Activated T-cell treated with anti-CD3 and anti-CD28 coated beads, Interleukin-2, amount 50 U/mL, for 24 hours (primary cell): ENCODE results near the gene CACNG7.
A peak's percentile ranks its signal among the peaks of the same experiment; 100 is the strongest.

Experiments used
- DNase-seq: peaks from one replicate; pipeline ENCODE4 v3.0.0-alpha.2; 2020
- H3K27ac Mint-ChIP-seq: 2 replicates; pipeline ENCODE4 v1.8.0; 2020; ENCODE audit warnings: mild to moderate bottlenecking, mixed read lengths
- H3K27me3 Mint-ChIP-seq: 2 replicates; pipeline ENCODE4 v1.8.0; 2020; ENCODE audit warnings: mixed read lengths
- H3K36me3 Mint-ChIP-seq: 2 replicates; pipeline ENCODE4 v1.8.0; 2020; ENCODE audit warnings: low read depth, mixed read lengths
- H3K4me1 Mint-ChIP-seq: 2 replicates; pipeline ENCODE4 v1.8.0; 2020; ENCODE audit warnings: low read depth, mixed read lengths
- H3K4me3 Mint-ChIP-seq: 2 replicates; pipeline ENCODE4 v1.8.0; 2020; ENCODE audit warnings: mild to moderate bottlenecking, moderate library complexity, mixed read lengths
- H3K9me3 Mint-ChIP-seq: 2 replicates; pipeline ENCODE4 v1.8.0; 2020; ENCODE audit warnings: mixed read lengths

Gene CACNG7

GRCh38 chr19:53907193-53907581 lies 1.9 kb upstream of the CACNG7 start:
- Mint-ChIP-seq H3K4me1 (peaks cover 19% of the 10 kb centered on the region), H3K9me3 (no peaks in the 10 kb centered on the region), H3K27ac (no peak overlapping the region), H3K4me3 (no peak overlapping the region), H3K27me3 (peaks cover 86% of the 10 kb centered on the region), H3K36me3 (no peaks in the 10 kb centered on the region)
- DNase-seq, result no peak

- Mint-ChIP-seq H3K9me3 (no peaks in the 10 kb centered on the region), H3K27me3 (peaks cover 88% of the 10 kb centered on the region), H3K4me3 (no peak overlapping the region), H3K27ac (no peak overlapping the region), H3K4me1 (peaks cover 19% of the 10 kb centered on the region), H3K36me3 (no peaks in the 10 kb centered on the region)
- no peak for DNase-seq
These were observed 1.4 kb upstream of the CACNG7 start for GRCh38 chr19:53907690-53908089.

GRCh38 chr19:53908106-53908934 lies 758 bp upstream of the CACNG7 start:
- DNase-seq, result peak; percentile 73
- no peak overlapping the region for H3K27ac Mint-ChIP-seq
- peaks cover 87% of the 10 kb centered on the region for H3K27me3 Mint-ChIP-seq
- no peaks in the 10 kb centered on the region for H3K36me3 Mint-ChIP-seq
- no peaks in the 10 kb centered on the region for H3K9me3 Mint-ChIP-seq
- H3K4me3 Mint-ChIP-seq, result peak overlapping the region; percentile 5
- peaks cover 19% of the 10 kb centered on the region for H3K4me1 Mint-ChIP-seq

- DNase-seq, result no peak
- Mint-ChIP-seq H3K9me3 (no peaks in the 10 kb centered on the region), H3K4me1 (peaks cover 19% of the 10 kb centered on the region), H3K27me3 (peaks cover 87% of the 10 kb centered on the region), H3K27ac (no peak overlapping the region), H3K36me3 (no peaks in the 10 kb centered on the region), H3K4me3 (no peak overlapping the region)
These were observed 542 bp downstream of the CACNG7 start for GRCh38 chr19:53909471-53910169.

- peaks cover 88% of the 10 kb centered on the region for H3K27me3 Mint-ChIP-seq
- H3K9me3 Mint-ChIP-seq, result peaks cover 2% of the 10 kb centered on the region
- no peaks in the 10 kb centered on the region for H3K36me3 Mint-ChIP-seq
- no peak overlapping the region for H3K4me3 Mint-ChIP-seq
- no peak overlapping the region for H3K27ac Mint-ChIP-seq
- no peak for DNase-seq
- H3K4me1 Mint-ChIP-seq, result peaks cover 19% of the 10 kb centered on the region
These were observed 1.1 kb downstream of the CACNG7 start for GRCh38 chr19:53910170-53910518.

GRCh38 chr19:53912653-53913052 lies 3.6 kb downstream of the CACNG7 start:
- Mint-ChIP-seq H3K9me3 (peaks cover 2% of the 10 kb centered on the region), H3K4me1 (peaks cover 11% of the 10 kb centered on the region), H3K27me3 (peaks cover 75% of the 10 kb centered on the region), H3K36me3 (no peaks in the 10 kb centered on the region), H3K27ac (no peak overlapping the region), H3K4me3 (no peak overlapping the region)
- DNase-seq, result no peak

GRCh38 chr19:53915000-53915399 lies 5.9 kb downstream of the CACNG7 start:
- Mint-ChIP-seq H3K27ac (no peak overlapping the region), H3K9me3 (peaks cover 2% of the 10 kb centered on the region), H3K36me3 (no peaks in the 10 kb centered on the region)

GRCh38 chr19:53916004-53916403 lies 6.9 kb downstream of the CACNG7 start:
- no peaks in the 10 kb centered on the region for H3K4me1 Mint-ChIP-seq
- peaks cover 2% of the 10 kb centered on the region for H3K9me3 Mint-ChIP-seq
- no peak overlapping the region for H3K4me3 Mint-ChIP-seq
- no peaks in the 10 kb centered on the region for H3K36me3 Mint-ChIP-seq
- H3K27me3 Mint-ChIP-seq, result peaks cover 49% of the 10 kb centered on the region
- DNase-seq, result no peak
- H3K27ac Mint-ChIP-seq, result no peak overlapping the region

More at GRCh38 chr19:53915000-53915399, 5.9 kb downstream of the CACNG7 start:
- Mint-ChIP-seq H3K27me3 (peaks cover 59% of the 10 kb centered on the region), H3K4me1 (no peaks in the 10 kb centered on the region), H3K4me3 (no peak overlapping the region)
- no peak for DNase-seq

GRCh38 chr19:53917356-53917755 lies 8.3 kb downstream of the CACNG7 start:
- no peaks in the 10 kb centered on the region for H3K4me1 Mint-ChIP-seq
- H3K4me3 Mint-ChIP-seq, result no peak overlapping the region
- no peak for DNase-seq
- H3K9me3 Mint-ChIP-seq, result peaks cover 2% of the 10 kb centered on the region
- H3K27me3 Mint-ChIP-seq, result peaks cover 37% of the 10 kb centered on the region
- no peak overlapping the region for H3K27ac Mint-ChIP-seq
- no peaks in the 10 kb centered on the region for H3K36me3 Mint-ChIP-seq

- Mint-ChIP-seq H3K27me3 (peaks cover 5% of the 10 kb centered on the region), H3K9me3 (peaks cover 2% of the 10 kb centered on the region), H3K4me1 (no peaks in the 10 kb centered on the region), H3K36me3 (no peaks in the 10 kb centered on the region), H3K4me3 (no peak overlapping the region), H3K27ac (no peak overlapping the region)
- peak; percentile 35 for DNase-seq
These were observed 18.7 kb downstream of the CACNG7 start for GRCh38 chr19:53927739-53928138.

- no peaks in the 10 kb centered on the region for H3K9me3 Mint-ChIP-seq
- H3K27ac Mint-ChIP-seq, result no peak overlapping the region
- no peak for DNase-seq
- peaks cover 26% of the 10 kb centered on the region for H3K27me3 Mint-ChIP-seq
- no peaks in the 10 kb centered on the region for H3K4me1 Mint-ChIP-seq
- H3K4me3 Mint-ChIP-seq, result no peak overlapping the region
- H3K36me3 Mint-ChIP-seq, result no peaks in the 10 kb centered on the region
These were observed 27.0 kb downstream of the CACNG7 start for GRCh38 chr19:53936029-53936428.

- Mint-ChIP-seq H3K36me3 (no peaks in the 10 kb centered on the region), H3K27me3 (peaks cover 64% of the 10 kb centered on the region), H3K4me3 (no peak overlapping the region), H3K4me1 (no peaks in the 10 kb centered on the region), H3K27ac (no peak overlapping the region), H3K9me3 (no peaks in the 10 kb centered on the region)
- DNase-seq, result peak; percentile 34
These were observed 33.1 kb downstream of the CACNG7 start for GRCh38 chr19:53942001-53942786.

GRCh38 chr19:53944416-53944815 lies 35.3 kb downstream of the CACNG7 start:
- DNase-seq, result no peak
- H3K27ac Mint-ChIP-seq, result no peak overlapping the region
- no peaks in the 10 kb centered on the region for H3K9me3 Mint-ChIP-seq
- H3K4me3 Mint-ChIP-seq, result no peak overlapping the region
- H3K4me1 Mint-ChIP-seq, result no peaks in the 10 kb centered on the region
- peaks cover 63% of the 10 kb centered on the region for H3K27me3 Mint-ChIP-seq
- no peaks in the 10 kb centered on the region for H3K36me3 Mint-ChIP-seq

GRCh38 chr19:53944933-53945332 lies 35.9 kb downstream of the CACNG7 start:
- no peak overlapping the region for H3K4me3 Mint-ChIP-seq
- H3K27ac Mint-ChIP-seq, result no peak overlapping the region
- H3K9me3 Mint-ChIP-seq, result no peaks in the 10 kb centered on the region
- no peaks in the 10 kb centered on the region for H3K4me1 Mint-ChIP-seq
- H3K27me3 Mint-ChIP-seq, result peaks cover 63% of the 10 kb centered on the region
- no peaks in the 10 kb centered on the region for H3K36me3 Mint-ChIP-seq
- DNase-seq, result no peak
